Left hindlimb (tissue), 1 donor: ENCODE measurements around the gene TMTC2.

Experiments
- DNase-seq: peaks from one replicate; pipeline ENCODE4 v3.0.0-alpha.2; 2018

TMTC2 gene

DNA sequence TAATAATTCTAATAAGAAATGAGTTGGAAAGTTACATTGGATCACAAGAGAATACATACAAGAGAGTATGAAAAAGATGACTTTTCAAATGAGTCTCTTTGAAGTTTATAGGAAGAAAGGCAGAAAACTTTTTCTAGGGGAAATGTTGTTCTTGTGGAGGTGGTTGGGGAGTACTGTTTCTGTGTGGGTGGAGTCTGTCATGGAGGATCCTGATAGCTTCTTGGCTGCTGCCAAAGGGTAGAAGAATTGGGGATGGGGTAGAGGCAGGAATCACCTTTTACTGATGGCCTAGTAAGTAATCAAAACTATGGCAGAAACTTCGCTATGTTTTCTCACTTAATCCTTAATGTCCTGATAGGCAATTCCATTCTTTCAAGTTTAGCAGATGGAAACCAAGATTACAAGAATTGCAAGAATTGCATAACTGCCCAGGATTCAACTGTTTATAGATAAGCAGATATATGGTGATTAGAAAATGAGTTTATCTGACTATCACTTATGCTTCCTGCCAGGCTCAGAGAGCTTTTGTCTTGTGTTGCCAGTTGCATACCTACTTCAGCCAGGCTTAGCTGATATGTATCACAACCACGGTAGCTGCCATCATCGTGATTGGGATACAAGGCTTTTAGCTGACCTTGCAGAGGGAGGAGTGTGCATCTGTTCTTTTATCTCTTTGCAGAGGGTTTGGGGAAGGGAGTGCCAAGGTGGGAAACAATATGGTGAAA, 463.9 kb downstream of the TMTC2 start:
- no peak for DNase-seq

DNA sequence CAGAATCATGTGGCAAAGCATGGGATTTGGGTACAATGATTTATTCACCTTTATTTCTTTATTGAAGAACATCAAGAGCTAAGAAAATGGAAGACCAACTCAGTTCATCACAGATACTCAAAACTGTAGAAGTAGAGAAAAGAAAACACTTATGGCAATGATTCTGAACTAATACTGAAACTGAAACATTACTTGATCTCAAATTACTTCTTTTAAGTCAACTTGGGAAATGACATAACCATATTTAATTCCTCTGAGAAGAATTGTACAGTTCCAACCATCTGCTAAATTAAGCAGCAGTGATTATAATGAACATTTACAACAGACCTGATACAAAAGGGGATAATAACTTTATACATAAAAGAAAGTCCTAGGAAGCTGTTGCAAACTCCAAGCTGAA, 466.5 kb downstream of the TMTC2 start:
- DNase-seq = no peak

GRCh38 chr12:83156815-83157214, 470.1 kb downstream of the TMTC2 start:
- no peak for DNase-seq

DNA sequence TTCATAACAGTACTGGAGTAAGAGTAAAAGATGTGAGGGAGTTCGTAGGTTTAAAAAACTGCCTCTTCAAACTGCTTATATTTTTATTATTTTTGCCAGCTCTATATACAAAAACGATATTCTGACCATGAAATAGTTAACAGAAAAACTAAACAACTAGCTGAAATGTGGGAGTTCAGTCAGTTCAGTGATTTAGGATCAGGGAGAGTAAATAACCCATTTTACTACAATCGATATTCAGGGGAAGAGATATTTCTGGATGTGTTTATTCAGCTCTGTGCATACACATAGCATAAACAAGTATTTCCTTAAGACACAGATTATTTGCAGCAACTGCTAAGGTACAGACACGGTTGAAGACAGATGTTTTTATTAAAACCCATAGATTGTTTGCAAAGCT, 470.9 kb downstream of the TMTC2 start:
- no peak for DNase-seq

GRCh38 chr12:83158613-83159207, 472.0 kb downstream of the TMTC2 start:
- DNase-seq = no peak

DNA sequence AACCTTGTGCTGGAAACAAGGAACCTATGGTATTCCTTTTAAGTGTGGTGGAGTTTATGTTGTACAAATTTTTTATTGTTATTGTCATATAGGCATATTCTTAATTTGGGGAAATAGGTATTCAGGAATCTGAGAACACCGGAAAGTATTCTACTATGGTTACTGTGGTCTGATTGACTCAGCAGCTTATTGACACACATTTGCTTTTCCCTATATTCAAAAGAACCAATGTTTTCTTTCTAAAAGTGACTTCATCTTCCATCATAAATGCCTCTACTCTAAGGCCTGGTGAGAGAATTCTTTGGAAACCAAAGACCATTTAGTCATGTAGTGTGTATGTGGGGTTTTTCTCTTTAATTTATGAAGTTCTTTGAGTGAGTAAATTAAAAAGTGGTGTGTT, 474.8 kb downstream of the TMTC2 start:
- no peak for DNase-seq

DNA sequence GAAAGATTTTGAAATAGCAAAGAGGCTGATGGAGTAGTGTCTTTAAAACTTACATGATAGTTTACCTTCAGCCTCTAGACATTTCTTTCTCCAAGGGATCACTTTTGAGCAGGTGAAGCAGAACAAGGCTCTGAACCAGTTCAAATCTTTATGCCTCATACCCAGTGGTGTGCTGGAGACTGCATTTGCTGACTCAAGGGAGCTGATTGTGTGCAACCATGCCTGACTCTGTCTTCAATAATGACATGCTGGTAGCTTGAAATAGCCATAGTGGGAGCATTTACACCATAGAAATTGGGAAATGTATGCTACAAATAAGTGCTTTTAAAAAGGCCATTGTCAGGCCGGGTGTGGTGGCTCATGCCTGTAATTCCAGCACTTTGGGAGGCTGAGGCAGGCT, 482.0 kb downstream of the TMTC2 start:
- DNase-seq = no peak

DNA sequence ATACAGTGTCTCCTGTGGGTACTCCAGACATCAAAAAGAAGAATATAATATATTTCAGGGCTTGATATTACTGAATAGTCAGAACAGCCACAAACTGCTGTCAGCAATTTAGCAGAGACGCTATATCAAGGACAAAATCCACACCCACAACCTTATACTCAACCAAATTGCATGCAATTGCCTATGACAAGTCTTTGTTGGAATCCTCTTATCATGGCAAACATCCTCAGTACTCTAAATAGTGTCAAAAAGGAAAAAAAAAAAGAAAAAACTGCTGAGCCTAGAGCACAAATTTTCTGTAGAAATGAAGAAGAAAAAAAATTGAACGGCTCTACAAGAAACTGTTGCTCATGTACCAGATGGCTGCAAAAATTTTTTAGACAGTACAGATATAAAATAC, 485.7 kb downstream of the TMTC2 start:
- no peak for DNase-seq

- no peak for DNase-seq
Observed at GRCh38 chr12:83172866-83173649, 486.4 kb downstream of the TMTC2 start.

DNA sequence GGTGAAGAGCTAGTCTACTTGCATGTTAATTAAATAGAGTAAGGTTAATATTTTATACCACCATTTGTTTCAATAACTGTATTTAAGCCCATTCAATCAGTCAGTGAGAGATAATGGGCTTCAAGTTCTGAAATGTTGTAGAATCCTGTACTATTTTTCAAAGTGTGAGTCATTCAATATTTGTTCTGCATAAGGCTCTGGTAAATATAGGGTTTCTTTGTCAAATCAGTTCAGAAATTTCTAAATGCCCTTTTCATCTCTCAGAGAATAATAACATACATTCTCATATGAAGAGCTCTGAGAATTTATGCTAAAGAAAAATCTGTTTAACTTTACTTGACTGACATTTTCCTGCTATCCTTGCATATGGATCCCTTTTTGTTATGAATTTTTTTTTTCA, 493.3 kb downstream of the TMTC2 start:
- no peak for DNase-seq

DNA sequence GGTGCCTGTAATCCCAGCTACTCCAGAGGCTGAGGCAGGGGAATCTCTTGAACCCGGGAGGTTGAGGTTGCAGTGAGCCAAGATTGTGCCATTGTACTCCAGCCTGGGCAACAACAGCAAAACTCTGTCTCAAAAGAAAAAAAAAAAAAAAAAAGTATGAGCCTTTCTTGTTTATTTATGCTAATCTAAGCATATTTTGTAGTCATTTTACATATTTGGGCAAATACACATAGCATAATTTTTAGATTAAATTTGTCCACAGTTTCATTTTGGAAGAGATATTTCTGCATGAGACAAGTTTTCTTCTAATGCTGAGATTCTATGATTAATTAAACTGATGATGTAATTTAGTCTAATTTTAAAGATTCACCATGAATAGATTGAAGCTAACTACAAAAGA, 494.4 kb downstream of the TMTC2 start:
- no peak for DNase-seq

DNA sequence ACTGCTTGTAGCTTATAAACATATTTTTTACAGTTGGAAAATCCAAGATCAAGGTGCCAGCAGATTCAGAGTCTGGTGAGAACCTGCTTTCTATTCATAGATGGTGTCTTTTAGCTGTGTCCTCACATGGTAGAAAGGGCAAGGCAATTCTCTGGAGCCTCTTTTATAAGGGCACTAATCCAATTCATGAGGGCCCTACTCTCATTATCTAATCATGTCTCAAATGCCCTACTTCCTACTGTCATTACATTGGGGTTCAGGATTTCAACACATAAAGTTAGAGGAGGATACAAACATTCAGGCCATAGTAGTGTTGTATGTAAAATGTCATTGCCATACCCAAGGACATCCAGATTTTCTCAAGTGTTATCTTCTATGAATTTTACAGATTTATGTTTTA, 496.4 kb downstream of the TMTC2 start:
- DNase-seq = no peak
